Measurements from ENCODE around the gene WNK4. TPM values are rescaled to one million over a fixed set of nuclear protein-coding genes. Genes with fewer than 3 reads are reported as not detected.

Gene WNK4
- polyA plus RNA-seq, 3 donors = not detected

GRCh38 chr17:42761638-42762037, 18.8 kb upstream of the WNK4 start:
- H3K79me2 ChIP-seq (ENCODE audit: insufficient read depth, low read length) = no peaks in the 10 kb centered on the region
- H2AFZ ChIP-seq (ENCODE audit: insufficient read depth, low read depth, low read length, poor library complexity, severe bottlenecking) = peak overlapping the region; percentile 53
- 47% methylated on average over 3 of the region's 12 CpGs for WGBS (ENCODE audit: insufficient coverage)
- intact Hi-C loops (cut with micrococcal nuclease) = loop anchor here (2.0 kb wide), 2 partner anchors 37 to 183 kb away; no protein-coding TSS in a partner anchor
- no peaks in the 10 kb centered on the region for H4K20me1 ChIP-seq (ENCODE audit: insufficient read depth, low read length)
- H3K27me3 ChIP-seq (ENCODE audit: control insufficient read depth in 2 of 2, insufficient read depth in 2 of 2, low read length in 2 of 2) = peaks cover 30 to 39% of the 10 kb centered on the region in 2 donors
- no peak for DNase-seq
- H3K9ac ChIP-seq (ENCODE audit: insufficient read depth, low read length, poor library complexity, severe bottlenecking) = no peak overlapping the region
- no peak overlapping the region for H3K27ac ChIP-seq (ENCODE audit: low read depth in 1 of 2, low read length in 2 of 2)
- H3K4me1 Mint-ChIP-seq = peaks cover 18% of the 10 kb centered on the region
- H3K4me1 ChIP-seq (ENCODE audit: control insufficient read depth in 1 of 2, insufficient read depth in 2 of 2, low read length in 2 of 2) = peaks cover 21% of the 10 kb centered on the region in 2 donors
- H3K4me3 Mint-ChIP-seq = peak overlapping the region in 1 of 2 donors; percentile 78
- H3K4me2 ChIP-seq (replicated peaks; ENCODE audit: extremely low read depth, low read length, poor library complexity, severe bottlenecking) = peak overlapping the region; percentile 57
- H3K4me3 ChIP-seq (replicated peaks in 1 of 3; ENCODE audit: low read depth in 2 of 3, low read length in 3 of 3) = peak overlapping the region in 1 of 3 experiments; percentile 59
- H3K27ac Mint-ChIP-seq = no peak overlapping the region
- H3K9me3 Mint-ChIP-seq = peaks cover 0 to 9% (median 3%) of the 10 kb centered on the region in 7 donors
- TF ChIP-seq, protein P1, sequence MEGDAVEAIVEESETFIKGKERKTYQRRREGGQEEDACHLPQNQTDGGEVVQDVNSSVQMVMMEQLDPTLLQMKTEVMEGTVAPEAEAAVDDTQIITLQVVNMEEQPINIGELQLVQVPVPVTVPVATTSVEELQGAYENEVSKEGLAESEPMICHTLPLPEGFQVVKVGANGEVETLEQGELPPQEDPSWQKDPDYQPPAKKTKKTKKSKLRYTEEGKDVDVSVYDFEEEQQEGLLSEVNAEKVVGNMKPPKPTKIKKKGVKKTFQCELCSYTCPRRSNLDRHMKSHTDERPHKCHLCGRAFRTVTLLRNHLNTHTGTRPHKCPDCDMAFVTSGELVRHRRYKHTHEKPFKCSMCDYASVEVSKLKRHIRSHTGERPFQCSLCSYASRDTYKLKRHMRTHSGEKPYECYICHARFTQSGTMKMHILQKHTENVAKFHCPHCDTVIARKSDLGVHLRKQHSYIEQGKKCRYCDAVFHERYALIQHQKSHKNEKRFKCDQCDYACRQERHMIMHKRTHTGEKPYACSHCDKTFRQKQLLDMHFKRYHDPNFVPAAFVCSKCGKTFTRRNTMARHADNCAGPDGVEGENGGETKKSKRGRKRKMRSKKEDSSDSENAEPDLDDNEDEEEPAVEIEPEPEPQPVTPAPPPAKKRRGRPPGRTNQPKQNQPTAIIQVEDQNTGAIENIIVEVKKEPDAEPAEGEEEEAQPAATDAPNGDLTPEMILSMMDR (IDR thresholded peaks at IDR 0.05) = no peak
- H3K36me3 Mint-ChIP-seq = peaks cover 0 to 6% of the 10 kb centered on the region in 2 donors
- no peaks in the 10 kb centered on the region for H3K36me3 ChIP-seq (replicated peaks in 1 of 2; ENCODE audit: control insufficient read depth in 1 of 2, insufficient read depth in 2 of 2, low read length in 2 of 2)
- peaks cover 47 to 61% (median 54%) of the 10 kb centered on the region in 3 donors for H3K27me3 Mint-ChIP-seq (ENCODE audit: low read depth in 3 of 3)
- peaks cover 5 to 9% of the 10 kb centered on the region in 2 donors for H3K9me3 ChIP-seq (replicated peaks in 1 of 2; ENCODE audit: control insufficient read depth in 1 of 2, insufficient read depth in 1 of 2, low read length in 2 of 2)

- TF ChIP-seq, protein P1 (IDR thresholded peaks at IDR 0.05) = no peak
- H2AFZ ChIP-seq (ENCODE audit: insufficient read depth, low read depth, low read length, poor library complexity, severe bottlenecking) = no peak overlapping the region
- H3K4me3 ChIP-seq (replicated peaks in 1 of 3; ENCODE audit: low read depth in 2 of 3, low read length in 3 of 3) = no peak overlapping the region
- peaks cover 6% of the 10 kb centered on the region in 2 donors for H3K4me1 ChIP-seq (ENCODE audit: control insufficient read depth in 1 of 2, insufficient read depth in 2 of 2, low read length in 2 of 2)
- H3K79me2 ChIP-seq (ENCODE audit: insufficient read depth, low read length) = no peaks in the 10 kb centered on the region
- no peak overlapping the region for H3K27ac ChIP-seq (ENCODE audit: low read depth in 1 of 2, low read length in 2 of 2)
- no peak overlapping the region for H3K9ac ChIP-seq (ENCODE audit: insufficient read depth, low read length, poor library complexity, severe bottlenecking)
- H3K27me3 ChIP-seq (ENCODE audit: control insufficient read depth in 2 of 2, insufficient read depth in 2 of 2, low read length in 2 of 2) = peaks cover 15 to 19% of the 10 kb centered on the region in 2 donors
- 100% methylated on average over 1 of the region's 6 CpGs for WGBS (ENCODE audit: insufficient coverage)
- no peak overlapping the region for H3K4me2 ChIP-seq (replicated peaks; ENCODE audit: extremely low read depth, low read length, poor library complexity, severe bottlenecking)
- peaks cover 0 to 9% of the 10 kb centered on the region in 2 donors for H3K9me3 ChIP-seq (replicated peaks in 1 of 2; ENCODE audit: control insufficient read depth in 1 of 2, insufficient read depth in 1 of 2, low read length in 2 of 2)
- Mint-ChIP-seq H3K27ac (no peak overlapping the region), H3K4me3 (no peak overlapping the region), H3K4me1 (peaks cover 3% of the 10 kb centered on the region), H3K36me3 (peaks cover 0 to 4% of the 10 kb centered on the region in 2 donors), H3K27me3 (ENCODE audit: low read depth in 3 of 3) (peaks cover 36 to 46% (median 37%) of the 10 kb centered on the region in 3 donors), H3K9me3 (peaks cover 0 to 5% (median 0%) of the 10 kb centered on the region in 7 donors)
- no peaks in the 10 kb centered on the region for H4K20me1 ChIP-seq (ENCODE audit: insufficient read depth, low read length)
- no peaks in the 10 kb centered on the region for H3K36me3 ChIP-seq (replicated peaks in 1 of 2; ENCODE audit: control insufficient read depth in 1 of 2, insufficient read depth in 2 of 2, low read length in 2 of 2)
- no peak for DNase-seq
- intact Hi-C loops (cut with micrococcal nuclease) = no loop called here
Measured at GRCh38 chr17:42766124-42766523, 14.3 kb upstream of the WNK4 start.

Measured in CD14-positive monocyte (primary cell).